ENCODE results near the gene GALNT17. TPM values are rescaled to one million over a fixed set of nuclear protein-coding genes. Genes with fewer than 3 reads are reported as not detected.

The GALNT17 gene
- total RNA-seq, 1 experiment from 2014 or later = not detected

DNA sequence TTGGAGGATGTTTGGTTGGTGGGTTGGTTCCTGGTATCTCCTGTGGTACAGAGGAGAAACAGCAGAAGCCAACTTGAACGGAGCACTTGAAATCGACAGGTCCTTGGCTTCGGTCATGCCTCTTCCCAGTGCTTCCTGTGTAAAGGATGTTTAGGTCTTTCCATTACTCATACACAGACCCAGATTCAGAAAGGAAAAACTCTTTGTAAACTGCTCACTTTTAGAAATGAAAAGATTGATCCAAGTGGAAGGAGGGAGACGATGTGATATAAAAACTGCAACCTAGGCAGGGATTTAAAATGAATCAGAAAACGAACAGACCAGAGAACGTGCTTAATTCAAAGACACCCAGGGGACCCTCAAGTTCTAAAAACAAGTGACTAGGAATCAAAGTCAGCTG is 338.4 kb downstream of the GALNT17 start:
- H3K4me1 ChIP-seq (ENCODE audit: insufficient read depth, low read length, poor library complexity, severe bottlenecking) = no peaks in the 10 kb centered on the region
- POLR2A ChIA-PET (ENCODE audit: low non-redundant PET) = no interaction called here
- no peak overlapping the region for H3K27ac ChIP-seq (ENCODE audit: low read depth, low read length, poor library complexity, severe bottlenecking)
- H3K27me3 ChIP-seq (replicated peaks; ENCODE audit: insufficient read depth, low read depth, low read length, poor library complexity) = no peaks in the 10 kb centered on the region
- CTCF ChIA-PET = no interaction called here
- no peaks in the 10 kb centered on the region for H3K36me3 ChIP-seq (ENCODE audit: insufficient read depth, low read length, poor library complexity, severe bottlenecking)
- TF ChIP-seq, protein P1, sequence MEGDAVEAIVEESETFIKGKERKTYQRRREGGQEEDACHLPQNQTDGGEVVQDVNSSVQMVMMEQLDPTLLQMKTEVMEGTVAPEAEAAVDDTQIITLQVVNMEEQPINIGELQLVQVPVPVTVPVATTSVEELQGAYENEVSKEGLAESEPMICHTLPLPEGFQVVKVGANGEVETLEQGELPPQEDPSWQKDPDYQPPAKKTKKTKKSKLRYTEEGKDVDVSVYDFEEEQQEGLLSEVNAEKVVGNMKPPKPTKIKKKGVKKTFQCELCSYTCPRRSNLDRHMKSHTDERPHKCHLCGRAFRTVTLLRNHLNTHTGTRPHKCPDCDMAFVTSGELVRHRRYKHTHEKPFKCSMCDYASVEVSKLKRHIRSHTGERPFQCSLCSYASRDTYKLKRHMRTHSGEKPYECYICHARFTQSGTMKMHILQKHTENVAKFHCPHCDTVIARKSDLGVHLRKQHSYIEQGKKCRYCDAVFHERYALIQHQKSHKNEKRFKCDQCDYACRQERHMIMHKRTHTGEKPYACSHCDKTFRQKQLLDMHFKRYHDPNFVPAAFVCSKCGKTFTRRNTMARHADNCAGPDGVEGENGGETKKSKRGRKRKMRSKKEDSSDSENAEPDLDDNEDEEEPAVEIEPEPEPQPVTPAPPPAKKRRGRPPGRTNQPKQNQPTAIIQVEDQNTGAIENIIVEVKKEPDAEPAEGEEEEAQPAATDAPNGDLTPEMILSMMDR (conservative IDR thresholded peaks at IDR 0.05; ENCODE audit: low read depth, low read length) = no peak
- no peak for TF ChIP-seq EZH2 (IDR thresholded peaks at IDR 0.05; ENCODE audit: borderline replicate concordance, low read depth, low read length, poor library complexity, severe bottlenecking)
- H3K4me3 ChIP-seq (ENCODE audit: low read depth, low read length, poor library complexity, severe bottlenecking) = no peak overlapping the region
- intact Hi-C loops (cut with micrococcal nuclease; ENCODE audit: unreplicated experiment) = no loop called here
- DNase-seq (ENCODE audit: low spot score) = no peak
- BruUV-seq (replicated peaks) = no TSS peak
- H3K9me3 ChIP-seq (ENCODE audit: low read depth, low read length, poor library complexity, severe bottlenecking) = peaks cover 34% of the 10 kb centered on the region

DNA sequence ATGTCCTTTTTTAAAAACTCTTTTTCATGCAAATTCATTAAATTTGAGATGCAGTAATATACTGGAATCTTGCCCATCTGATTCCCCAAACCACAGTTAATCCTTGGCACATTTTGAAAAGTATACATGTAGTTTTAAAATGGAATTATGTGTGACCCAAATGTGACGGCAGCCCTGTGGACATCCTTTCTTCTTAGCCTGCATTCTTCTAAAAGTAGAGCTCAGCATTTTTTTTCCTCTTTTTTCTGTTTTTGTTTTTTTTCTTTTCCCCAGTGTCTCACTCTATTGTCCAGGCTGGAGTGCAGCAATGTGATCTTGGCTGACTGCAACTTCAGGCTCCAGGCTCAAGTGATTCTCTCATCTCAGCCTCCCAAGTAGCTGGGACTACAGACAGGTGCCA is 338.9 kb downstream of the GALNT17 start:
- no peak overlapping the region for H3K27ac ChIP-seq (ENCODE audit: low read depth, low read length, poor library complexity, severe bottlenecking)
- ChIA-PET CTCF (no interaction called here), POLR2A (ENCODE audit: low non-redundant PET) (no interaction called here)
- no peaks in the 10 kb centered on the region for H3K36me3 ChIP-seq (ENCODE audit: insufficient read depth, low read length, poor library complexity, severe bottlenecking)
- intact Hi-C loops (cut with micrococcal nuclease; ENCODE audit: unreplicated experiment) = no loop called here
- peaks cover 34% of the 10 kb centered on the region for H3K9me3 ChIP-seq (ENCODE audit: low read depth, low read length, poor library complexity, severe bottlenecking)
- no peaks in the 10 kb centered on the region for H3K4me1 ChIP-seq (ENCODE audit: insufficient read depth, low read length, poor library complexity, severe bottlenecking)
- no TSS peak for BruUV-seq (replicated peaks)
- TF ChIP-seq EZH2 (IDR thresholded peaks at IDR 0.05; ENCODE audit: borderline replicate concordance, low read depth, low read length, poor library complexity, severe bottlenecking) = no peak
- TF ChIP-seq, protein P1 (conservative IDR thresholded peaks at IDR 0.05; ENCODE audit: low read depth, low read length) = no peak
- H3K27me3 ChIP-seq (replicated peaks; ENCODE audit: insufficient read depth, low read depth, low read length, poor library complexity) = no peaks in the 10 kb centered on the region
- DNase-seq (ENCODE audit: low spot score) = no peak
- H3K4me3 ChIP-seq (ENCODE audit: low read depth, low read length, poor library complexity, severe bottlenecking) = no peak overlapping the region

DNA sequence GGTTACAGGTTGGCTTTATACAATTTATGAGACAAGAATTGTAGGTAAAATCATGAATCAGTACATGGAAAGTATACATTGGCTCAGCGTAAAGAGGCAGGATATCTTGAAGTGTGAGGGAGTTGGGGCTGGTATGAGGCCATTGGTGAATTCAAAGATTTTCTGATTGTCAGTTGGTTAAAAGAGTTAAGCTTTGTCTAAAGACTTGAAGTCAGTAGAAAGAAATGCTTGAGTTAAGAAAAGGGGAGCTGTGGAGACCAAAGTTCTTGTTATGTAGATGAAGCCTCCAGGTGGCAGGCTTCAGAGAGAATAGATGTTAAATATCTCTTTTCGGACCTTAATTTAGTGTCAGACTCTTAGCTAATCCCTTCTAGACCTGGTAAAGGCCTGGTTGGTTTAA is 341.0 kb downstream of the GALNT17 start:
- CTCF ChIA-PET = no interaction called here
- H3K4me3 ChIP-seq (ENCODE audit: low read depth, low read length, poor library complexity, severe bottlenecking) = no peak overlapping the region
- TF ChIP-seq, protein P1 (conservative IDR thresholded peaks at IDR 0.05; ENCODE audit: low read depth, low read length) = no peak
- TF ChIP-seq EZH2 (IDR thresholded peaks at IDR 0.05; ENCODE audit: borderline replicate concordance, low read depth, low read length, poor library complexity, severe bottlenecking) = no peak
- POLR2A ChIA-PET (ENCODE audit: low non-redundant PET) = no interaction called here
- H3K27ac ChIP-seq (ENCODE audit: low read depth, low read length, poor library complexity, severe bottlenecking) = no peak overlapping the region
- no peaks in the 10 kb centered on the region for H3K4me1 ChIP-seq (ENCODE audit: insufficient read depth, low read length, poor library complexity, severe bottlenecking)
- BruUV-seq (replicated peaks) = no TSS peak
- intact Hi-C loops (cut with micrococcal nuclease; ENCODE audit: unreplicated experiment) = no loop called here
- DNase-seq (ENCODE audit: low spot score) = no peak
- no peaks in the 10 kb centered on the region for H3K27me3 ChIP-seq (replicated peaks; ENCODE audit: insufficient read depth, low read depth, low read length, poor library complexity)
- H3K36me3 ChIP-seq (ENCODE audit: insufficient read depth, low read length, poor library complexity, severe bottlenecking) = no peaks in the 10 kb centered on the region
- H3K9me3 ChIP-seq (ENCODE audit: low read depth, low read length, poor library complexity, severe bottlenecking) = peaks cover 29% of the 10 kb centered on the region

Data from A673 (cell line).